ENCODE results near the gene C10orf62.
A peak's percentile ranks its signal among the peaks of the same experiment; 100 is the strongest.
"Not testable (repeated sequence)": the region's sequence is repeated elsewhere in the genome, so short reads cannot be mapped to it uniquely, and the experiment has no call there.

C10orf62 gene

DNA sequence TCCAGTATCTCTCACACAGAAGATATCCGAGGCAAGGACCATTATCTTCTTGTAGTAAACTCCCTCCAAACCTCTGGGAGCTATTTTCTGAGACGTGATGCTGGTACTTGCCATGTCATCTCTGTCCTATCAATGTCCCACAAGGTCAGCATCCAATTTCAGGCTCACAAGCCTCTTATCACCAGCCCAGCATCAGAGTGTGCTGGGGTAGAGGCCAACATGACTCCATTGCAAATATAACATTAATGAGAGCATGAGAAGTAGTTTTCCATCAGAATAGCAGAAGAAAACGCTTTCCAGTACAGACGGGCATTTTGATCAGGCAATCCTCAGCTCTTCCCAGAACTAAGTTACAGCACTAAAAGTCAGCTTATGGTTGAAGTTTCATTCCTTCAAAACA lies 38.2 kb downstream of the C10orf62 start:
- no peak for DNase-seq (ENCODE audit: low spot score)

DNA sequence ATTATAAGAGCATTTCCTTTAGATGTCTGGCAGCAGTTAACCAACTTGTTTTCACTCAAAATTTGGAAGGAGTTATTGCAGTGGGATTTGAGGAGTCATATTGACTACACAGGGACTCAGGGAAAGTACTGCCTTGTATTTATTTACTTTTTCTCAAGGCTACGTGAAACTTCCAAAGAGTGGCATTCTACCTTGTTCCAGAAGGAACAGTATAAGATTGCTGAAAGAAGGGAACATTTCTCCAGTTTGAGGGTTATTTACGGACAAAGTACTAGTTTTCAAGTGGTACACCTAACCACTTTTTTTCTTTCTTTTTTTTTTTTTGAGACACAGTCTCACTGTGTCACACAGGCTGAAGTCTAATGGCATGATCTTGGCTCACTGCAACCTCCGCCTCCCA lies 38.7 kb downstream of the C10orf62 start:
- DNase-seq (ENCODE audit: low spot score): no peak

DNA sequence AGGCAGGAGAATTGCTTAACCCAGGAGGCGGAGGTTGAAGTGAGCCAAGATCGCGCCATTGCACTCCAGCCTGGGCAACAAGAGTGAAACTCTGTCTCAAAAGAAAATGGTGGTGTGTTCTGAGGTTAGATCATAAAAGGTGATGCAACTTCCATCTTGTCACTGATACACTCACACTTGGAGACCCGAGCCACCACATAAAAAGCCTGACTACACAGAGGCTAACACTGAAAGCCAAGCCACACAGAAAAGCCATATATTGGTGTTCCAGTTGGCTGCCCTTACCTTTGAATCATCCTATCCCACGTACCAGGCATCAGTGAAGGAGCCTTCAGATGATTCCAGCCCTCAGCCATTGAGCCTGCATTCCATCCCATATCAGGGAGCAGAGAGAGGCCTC lies 39.8 kb downstream of the C10orf62 start:
- no peak for DNase-seq (ENCODE audit: low spot score)

DNA sequence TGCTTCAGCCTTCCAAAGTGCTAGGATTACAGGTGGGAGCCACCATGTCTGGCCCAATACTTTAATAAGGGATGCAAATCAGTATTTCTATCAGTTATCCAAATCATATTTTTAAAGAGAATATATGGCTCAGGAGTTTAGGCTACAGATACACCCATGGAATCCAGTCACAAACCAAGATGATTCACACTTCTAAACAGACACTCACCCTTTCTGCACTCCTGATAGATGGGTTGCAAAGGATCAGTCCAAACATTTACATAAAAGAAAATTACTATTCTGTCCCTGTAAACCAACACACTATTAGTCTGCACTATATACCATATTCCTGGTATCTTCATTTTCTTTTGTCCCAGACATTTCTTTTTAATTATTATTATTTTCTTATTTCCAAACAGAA lies 41.6 kb downstream of the C10orf62 start:
- DNase-seq (ENCODE audit: low spot score): no peak

DNA sequence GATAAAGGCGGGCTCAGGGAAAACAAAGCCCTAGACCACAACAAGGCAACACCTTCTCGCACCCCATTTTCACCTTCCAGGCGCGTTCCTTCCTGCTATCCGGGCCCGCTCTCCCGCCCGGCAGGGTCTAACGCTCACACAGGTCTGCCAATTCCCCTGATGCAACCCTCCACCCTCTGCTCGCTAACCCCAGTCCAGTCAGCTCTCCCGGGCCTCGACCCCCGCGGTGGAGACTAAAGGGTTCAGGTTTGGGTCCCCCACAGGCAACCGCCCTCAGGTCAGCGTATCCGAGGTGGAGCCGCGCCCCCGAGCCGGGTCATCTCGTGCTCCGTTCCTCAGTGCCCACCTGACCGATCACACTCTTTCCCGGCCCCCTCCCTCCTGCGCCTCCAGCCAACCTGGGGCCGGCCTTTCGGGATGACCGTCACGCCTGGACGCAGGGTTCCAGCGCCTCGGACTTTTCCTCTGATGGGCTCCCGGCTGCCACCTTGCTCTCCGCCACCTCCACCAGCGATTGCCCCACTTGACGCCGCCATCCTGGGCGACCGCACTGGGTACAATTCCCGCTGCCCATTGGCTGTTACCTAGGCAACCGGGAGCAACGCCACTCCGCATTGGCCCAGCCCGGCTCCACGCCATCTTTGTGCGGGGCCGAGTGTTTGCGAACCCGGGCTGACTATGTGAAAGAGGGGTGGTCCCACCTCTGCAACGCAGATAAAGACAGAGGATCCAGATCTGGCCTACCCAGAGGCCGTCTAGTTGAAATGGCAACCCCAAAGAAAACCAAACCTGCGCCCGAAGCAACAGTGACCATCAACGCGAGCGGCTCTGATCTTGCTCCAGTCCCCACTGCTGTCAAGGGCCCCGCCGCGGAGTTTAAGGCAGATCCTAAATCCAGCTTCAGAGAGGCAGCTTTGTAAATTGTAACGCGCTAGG lies 43.7 kb downstream of the C10orf62 start, which contains the start of gene MORN4:
TSS of gene MORN4 (minus strand) at position 552 of the 936 bp plus-strand sequence. CDS start 13,847 bp downstream, outside the sequence.
- peak; percentile 96 for DNase-seq (ENCODE audit: low spot score)

DNA sequence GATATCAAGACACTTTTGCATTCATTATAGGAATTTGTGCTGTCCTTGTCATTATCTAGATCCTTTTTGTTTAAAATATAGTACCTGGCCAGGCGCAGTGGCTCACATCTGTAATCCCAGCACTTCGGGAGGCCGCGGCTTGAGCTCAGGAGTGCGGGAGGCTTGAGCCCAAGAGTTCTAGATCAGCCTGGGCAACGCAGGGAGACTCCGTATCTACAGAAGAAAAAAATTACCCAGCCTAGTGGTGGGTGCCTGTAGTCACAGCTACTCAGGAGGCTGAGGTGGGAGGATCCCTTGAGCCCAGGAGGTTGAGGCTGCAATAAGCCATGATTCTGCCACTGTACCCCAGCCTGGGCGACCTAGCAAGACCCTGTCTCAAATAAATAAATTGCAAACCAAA lies 44.4 kb downstream of the C10orf62 start:
- DNase-seq (ENCODE audit: low spot score): peak; percentile 39

DNA sequence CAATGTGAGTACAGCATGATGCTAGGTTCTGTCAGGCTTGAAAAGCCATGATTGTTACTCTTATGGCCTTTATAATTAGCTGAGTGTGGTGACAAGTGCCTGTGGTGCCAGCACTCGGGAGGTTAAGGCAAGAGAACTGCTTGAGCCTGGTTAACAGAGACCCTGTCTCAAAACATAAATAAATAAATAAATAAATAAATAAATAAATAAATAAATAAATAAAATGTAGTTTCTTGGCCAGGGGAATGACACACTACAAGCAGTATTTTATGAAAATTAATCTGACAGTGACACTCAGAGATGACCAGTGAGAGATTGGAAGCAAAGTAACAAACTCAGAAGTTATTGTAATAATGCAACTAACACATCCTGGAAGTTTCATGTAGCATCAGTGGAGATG lies 46.1 kb downstream of the C10orf62 start:
- no peak for DNase-seq (ENCODE audit: low spot score)

DNA sequence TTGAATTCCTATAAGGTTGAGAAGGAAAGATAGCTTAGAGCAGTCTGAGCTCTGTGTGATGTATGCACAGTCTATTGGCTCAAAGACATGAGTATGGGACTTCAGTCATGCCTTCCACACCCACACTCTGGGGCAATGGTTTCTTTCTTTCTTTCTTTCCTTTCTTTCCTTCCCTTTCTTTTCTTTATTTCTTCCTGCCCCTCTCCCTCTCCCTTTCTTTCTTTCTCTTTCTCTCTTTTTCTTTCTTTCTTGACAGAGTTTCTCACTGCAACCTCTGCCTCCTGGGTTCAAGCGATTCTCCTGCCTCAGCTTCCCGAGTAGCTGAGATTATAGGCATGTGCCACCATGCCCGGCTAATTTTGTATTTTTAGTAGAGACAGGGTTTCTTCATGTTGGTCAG lies 49.6 kb downstream of the C10orf62 start:
- DNase-seq (ENCODE audit: low spot score): not testable (repeated sequence)

DNA sequence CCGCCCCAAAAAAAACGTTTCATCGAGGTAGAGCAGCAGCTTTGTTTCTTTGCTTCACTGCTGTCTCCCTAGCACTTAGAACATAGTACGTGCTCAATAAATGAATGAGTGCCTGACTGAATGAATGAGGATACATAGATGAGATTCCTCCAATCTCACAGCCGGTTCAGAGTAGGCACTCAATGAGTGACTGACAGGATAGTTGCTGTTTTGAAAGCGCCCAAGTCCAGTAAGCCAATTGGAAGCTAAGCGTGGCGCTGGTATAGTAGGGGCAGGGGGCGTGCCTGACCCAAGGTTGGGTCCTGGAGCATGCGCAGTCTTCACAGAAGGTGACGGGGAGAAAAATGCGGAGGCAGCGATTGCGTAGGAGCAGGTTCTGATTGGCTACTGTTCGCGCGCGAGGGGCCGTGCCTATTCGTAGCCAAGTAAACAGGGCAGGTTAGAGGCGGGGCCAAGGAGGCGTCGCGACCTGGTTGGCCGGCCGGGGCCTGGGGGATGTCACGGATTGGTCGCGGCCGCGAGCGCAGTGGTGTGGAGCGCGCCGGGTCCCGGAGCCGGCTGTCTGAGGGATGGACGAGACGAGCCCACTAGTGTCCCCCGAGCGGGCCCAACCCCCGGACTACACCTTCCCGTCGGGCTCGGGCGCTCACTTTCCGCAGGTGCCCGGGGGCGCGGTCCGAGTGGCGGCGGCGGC lies 50.8 kb downstream of the C10orf62 start, which contains the start of gene PI4K2A:
TSS of gene PI4K2A (plus strand) at position 498 of the 694 bp plus-strand sequence. CDS start at position 570, 72 bp downstream.
- peak; percentile 100 for DNase-seq (ENCODE audit: low spot score)
